Left renal pelvis (tissue), 4 donors: ENCODE measurements around the gene MEIS1. TPM values are rescaled to one million over a fixed set of nuclear protein-coding genes. Genes with fewer than 3 reads are reported as not detected.

ENCODE experiments used
- DNase-seq, 4 donors: peaks; one replicate each; pipeline ENCODE4 v3.0.0-alpha.2; 2013; ENCODE audit warnings: low read depth in 4 of 4, low spot score in 3 of 4
- polyA plus RNA-seq, 4 donors: library from polyadenylated mRNA; unstranded; fragments of 120-200 nt; gene quantifications; one replicate each; pipeline ENCODE4 v1.2.1, GENCODE V29; 2013; ENCODE audit not compliant: insufficient read length in 4 of 4

The MEIS1 gene
- polyA plus RNA-seq, 4 donors: 119 to 314 (median 149) TPM

GRCh38 chr2:66555501-66556324, 120.8 kb downstream of the MEIS1 start:
- DNase-seq: no peak

- no peak for DNase-seq
Measured at GRCh38 chr2:66559672-66560071, 124.7 kb downstream of the MEIS1 start.

- no peak for DNase-seq
Measured at GRCh38 chr2:66560683-66561082, 125.8 kb downstream of the MEIS1 start.

GRCh38 chr2:66561645-66562303, 126.8 kb downstream of the MEIS1 start:
- DNase-seq: no peak

GRCh38 chr2:66562304-66562685, 127.4 kb downstream of the MEIS1 start:
- no peak for DNase-seq

GRCh38 chr2:66563473-66563872, 128.5 kb downstream of the MEIS1 start:
- no peak for DNase-seq

GRCh38 chr2:66565291-66565690, 130.4 kb downstream of the MEIS1 start:
- no peak for DNase-seq

GRCh38 chr2:66566726-66567399, 131.9 kb downstream of the MEIS1 start:
- DNase-seq: no peak

- DNase-seq: no peak
Measured at GRCh38 chr2:66567729-66568128, 132.8 kb downstream of the MEIS1 start.

GRCh38 chr2:66568650-66569300, 133.8 kb downstream of the MEIS1 start:
- no peak for DNase-seq

- DNase-seq: peak in 2 of 4 donors; percentile 69 to 71
Measured at GRCh38 chr2:66569321-66569851, 134.5 kb downstream of the MEIS1 start.

GRCh38 chr2:66569974-66570373, 135.0 kb downstream of the MEIS1 start:
- DNase-seq: no peak

- DNase-seq: no peak
Measured at GRCh38 chr2:66570471-66570870, 135.5 kb downstream of the MEIS1 start.

- DNase-seq: no peak
Measured at GRCh38 chr2:66571918-66572317, 137.0 kb downstream of the MEIS1 start.

- no peak for DNase-seq
Measured at GRCh38 chr2:66572391-66572790, 137.5 kb downstream of the MEIS1 start.

- no peak for DNase-seq
Measured at GRCh38 chr2:66573416-66573815, 138.5 kb downstream of the MEIS1 start.

GRCh38 chr2:66573821-66574233, 138.9 kb downstream of the MEIS1 start:
- no peak for DNase-seq

GRCh38 chr2:66574701-66575624, 140.0 kb downstream of the MEIS1 start:
- DNase-seq: peak; percentile 77 to 92 (median 88)

GRCh38 chr2:66575625-66576310, 140.8 kb downstream of the MEIS1 start:
- peak in 1 of 4 donors; percentile 59 for DNase-seq
